Activated effector memory CD4-positive, alpha-beta T cell treated with Interleukin-2 at 50 U/mL for 16 hours (primary cell): ENCODE data around the gene ZNF488.

Experiments used
- DNase-seq: peaks from one replicate; pipeline ENCODE4 v3.0.0-alpha.2; 2020

Gene ZNF488

GRCh38 chr10:47326306-47326926 lies 57.7 kb downstream of the ZNF488 start:
- DNase-seq = no peak

GRCh38 chr10:47325303-47326291 lies 58.5 kb downstream of the ZNF488 start:
- DNase-seq = no peak

GRCh38 chr10:47323636-47324296 lies 60.3 kb downstream of the ZNF488 start:
- no peak for DNase-seq

- no peak for DNase-seq
Observed at GRCh38 chr10:47323087-47323486, 61.0 kb downstream of the ZNF488 start.

- no peak for DNase-seq
Observed at GRCh38 chr10:47322300-47323061, 61.6 kb downstream of the ZNF488 start, which contains the start of gene GDF2. TSS of gene GDF2 (plus strand) at chr10:47322454. CDS start at chr10:47322669, 215 bp downstream.

GRCh38 chr10:47321521-47322195 lies 62.4 kb downstream of the ZNF488 start:
- no peak for DNase-seq

- no peak for DNase-seq
Observed at GRCh38 chr10:47320812-47321211, 63.3 kb downstream of the ZNF488 start.

GRCh38 chr10:47319784-47320183 lies 64.3 kb downstream of the ZNF488 start:
- no peak for DNase-seq

GRCh38 chr10:47318706-47319105 lies 65.4 kb downstream of the ZNF488 start:
- no peak for DNase-seq

- no peak for DNase-seq
Observed at GRCh38 chr10:47317251-47317650, 66.8 kb downstream of the ZNF488 start.

- DNase-seq = no peak
Observed at GRCh38 chr10:47316131-47316530, 68.0 kb downstream of the ZNF488 start.
